Putamen (tissue), 1 donor: ENCODE measurements around the gene PCYT1A.
"Not testable (repeated sequence)": the region's sequence is repeated elsewhere in the genome, so short reads cannot be mapped to it uniquely, and the experiment has no call there.

ENCODE experiments used
- DNase-seq: peaks from one replicate; pipeline ENCODE4 v3.0.0-alpha.2; 2016; ENCODE audit warnings: low spot score

The PCYT1A gene

DNA sequence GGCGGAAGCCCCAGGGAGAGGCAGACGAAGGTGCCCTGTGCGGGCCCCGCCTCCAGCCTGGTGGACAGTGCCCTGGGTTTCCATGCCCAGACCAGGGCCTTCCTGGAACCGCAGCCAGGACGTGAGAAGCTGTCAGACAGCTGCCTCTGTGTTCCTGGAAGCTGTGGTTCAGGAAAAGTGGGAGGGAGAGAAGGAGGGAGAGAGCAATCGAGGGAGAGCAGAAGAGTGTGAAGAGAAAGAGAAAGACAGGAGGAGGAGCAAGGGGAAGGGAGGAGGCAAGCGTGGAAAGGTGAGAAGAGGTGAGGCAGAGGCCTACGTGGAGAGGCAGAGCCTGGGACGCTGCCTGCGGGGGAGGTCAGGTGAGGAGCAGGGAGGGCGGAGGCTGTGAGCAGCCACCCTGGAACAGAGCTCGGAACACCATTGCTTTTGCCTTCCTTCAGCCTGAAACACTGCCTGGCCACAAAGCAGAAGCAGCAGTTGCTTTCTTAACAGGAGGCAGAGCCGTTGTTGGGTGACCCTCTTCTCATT, 94.9 kb downstream of the PCYT1A start:
- peak; percentile 49 for DNase-seq

DNA sequence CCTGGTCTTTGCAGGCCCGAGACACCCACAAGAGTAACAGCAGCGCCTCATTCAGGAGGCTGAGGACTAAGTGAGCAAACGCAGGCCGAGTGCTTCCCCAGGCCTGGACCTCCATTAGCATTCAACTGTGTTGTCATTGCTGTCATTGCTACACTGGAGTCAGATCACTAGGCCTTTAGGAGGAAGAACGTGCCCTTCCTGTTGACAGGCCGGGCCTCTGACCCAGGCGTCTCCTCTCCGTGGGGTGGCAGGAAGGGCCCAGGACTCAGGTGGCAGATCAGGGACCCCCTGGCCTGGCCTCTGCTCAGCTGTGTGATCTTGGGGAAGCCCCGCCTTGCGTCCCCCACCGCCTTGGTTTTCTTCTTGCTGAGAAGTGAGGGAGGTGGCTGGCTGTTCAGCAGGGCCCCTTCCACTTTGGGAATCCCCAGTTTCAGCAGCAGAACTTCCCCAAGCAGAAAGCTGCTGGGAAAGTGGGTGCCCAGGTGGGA, 95.4 kb downstream of the PCYT1A start:
- DNase-seq = no peak

DNA sequence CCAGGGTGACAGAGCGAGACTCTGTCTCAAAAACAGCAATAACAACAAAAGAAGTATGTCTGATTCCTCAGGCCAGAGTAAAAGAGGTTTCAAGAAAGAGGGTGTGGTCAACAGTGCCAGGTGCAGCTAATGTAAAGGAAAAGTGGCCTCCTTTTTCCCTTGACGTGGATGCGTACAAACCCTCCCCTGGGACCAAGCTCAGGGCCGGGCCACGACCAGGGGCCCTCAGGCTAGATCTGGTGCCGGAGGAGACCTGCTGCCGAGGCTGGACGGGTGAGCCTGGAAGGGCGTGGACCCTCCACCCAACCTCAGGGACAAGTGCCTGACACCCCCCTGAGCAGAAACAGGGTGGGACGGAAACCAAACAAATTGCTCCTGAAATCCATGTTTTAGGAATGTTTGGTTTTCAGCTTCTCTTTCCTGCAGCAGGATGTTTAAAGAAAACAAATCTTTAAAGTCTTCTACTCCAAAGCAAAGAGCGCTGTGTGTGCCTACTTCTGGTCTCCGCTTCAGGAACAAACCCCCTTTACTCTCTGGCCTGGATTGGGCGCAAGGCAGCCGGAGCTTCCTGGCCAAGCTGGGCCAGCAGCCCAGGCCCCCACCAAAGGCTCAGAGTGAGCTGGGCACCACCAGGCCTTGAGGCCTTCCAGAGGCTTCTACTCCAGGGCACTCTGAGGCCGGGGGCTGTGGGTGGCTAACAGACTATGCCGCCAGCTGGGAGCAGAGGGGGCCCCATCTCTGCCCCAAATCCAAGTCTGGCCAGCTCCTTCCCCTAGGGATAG, 97.8 kb downstream of the PCYT1A start:
- peak; percentile 42 for DNase-seq

DNA sequence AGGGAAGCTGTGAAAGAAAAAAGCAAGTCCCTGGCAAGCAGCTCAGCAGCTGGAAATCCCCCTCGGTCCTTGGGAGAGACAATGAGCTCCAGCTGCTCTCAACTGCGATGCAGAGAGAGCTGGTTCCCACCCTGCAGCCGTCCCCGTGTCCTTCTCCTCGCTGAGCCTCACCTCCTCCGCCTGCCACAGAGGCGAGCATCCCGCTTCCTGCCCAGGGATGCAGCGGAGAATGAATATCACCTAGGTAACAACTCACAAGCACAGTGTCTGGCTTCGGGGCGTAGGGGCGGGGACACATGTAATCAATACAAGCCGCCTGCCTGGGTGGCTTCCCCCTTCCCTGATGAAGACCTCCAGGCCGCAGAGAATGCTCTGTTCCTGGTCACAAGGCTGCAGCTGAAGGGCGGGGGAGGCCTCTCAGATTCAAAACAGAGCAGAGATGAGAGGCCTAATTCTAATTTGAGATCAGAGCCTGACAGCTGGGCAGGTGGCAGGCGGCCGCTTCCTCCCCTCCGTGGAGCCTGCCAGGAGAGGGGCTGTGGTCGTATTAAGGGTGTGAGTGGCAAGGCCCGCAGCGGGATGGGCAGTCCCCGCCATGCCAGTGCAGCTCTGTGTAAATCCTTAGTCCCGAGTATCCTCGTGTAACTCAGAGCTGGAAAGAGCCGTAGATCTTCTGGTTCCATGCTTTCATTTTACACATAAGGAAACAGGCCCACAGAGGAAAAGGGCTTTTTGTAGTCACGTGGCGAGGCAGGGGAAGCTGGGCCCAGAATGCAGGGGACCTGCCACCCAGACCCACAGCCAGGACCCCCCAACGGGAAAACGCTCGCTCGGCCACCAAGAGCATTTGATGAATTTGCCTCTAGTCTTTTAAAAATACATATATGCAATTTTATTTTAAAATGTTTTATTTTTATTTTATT, 100.6 kb downstream of the PCYT1A start:
- DNase-seq = peak; percentile 20

DNA sequence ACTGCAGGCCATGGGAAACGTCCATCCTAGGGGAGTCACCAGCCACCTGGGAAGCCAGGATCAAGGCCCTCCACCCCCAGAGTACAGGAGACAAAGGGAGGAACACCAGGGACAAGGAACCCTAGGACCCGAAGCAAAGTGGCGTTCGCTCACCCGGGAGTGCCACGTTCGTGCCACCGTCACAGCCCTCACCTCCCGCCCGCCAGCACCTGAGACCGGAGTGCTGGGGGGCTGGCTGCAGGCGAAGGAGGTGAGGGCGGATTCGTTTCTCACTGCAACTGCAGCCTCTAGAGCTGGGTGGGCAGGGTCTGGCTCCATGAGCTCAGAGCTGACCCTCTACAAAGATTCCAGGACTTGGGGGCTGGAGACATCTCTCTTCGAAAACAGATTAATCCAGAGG, 102.6 kb downstream of the PCYT1A start:
- DNase-seq = no peak

DNA sequence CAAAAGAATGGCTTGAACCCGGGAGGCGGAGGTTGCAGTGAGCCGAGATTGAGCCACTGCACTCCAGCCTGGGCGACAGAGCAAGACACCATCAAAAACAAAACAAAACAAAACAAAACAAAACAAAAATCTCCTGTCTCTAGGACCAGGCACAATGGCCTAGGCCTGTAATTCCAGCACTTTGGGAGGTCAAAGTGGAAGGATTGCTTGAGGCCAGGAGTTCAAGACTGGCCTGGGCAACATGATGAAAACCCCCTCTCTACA, 103.4 kb downstream of the PCYT1A start:
- not testable (repeated sequence) for DNase-seq

DNA sequence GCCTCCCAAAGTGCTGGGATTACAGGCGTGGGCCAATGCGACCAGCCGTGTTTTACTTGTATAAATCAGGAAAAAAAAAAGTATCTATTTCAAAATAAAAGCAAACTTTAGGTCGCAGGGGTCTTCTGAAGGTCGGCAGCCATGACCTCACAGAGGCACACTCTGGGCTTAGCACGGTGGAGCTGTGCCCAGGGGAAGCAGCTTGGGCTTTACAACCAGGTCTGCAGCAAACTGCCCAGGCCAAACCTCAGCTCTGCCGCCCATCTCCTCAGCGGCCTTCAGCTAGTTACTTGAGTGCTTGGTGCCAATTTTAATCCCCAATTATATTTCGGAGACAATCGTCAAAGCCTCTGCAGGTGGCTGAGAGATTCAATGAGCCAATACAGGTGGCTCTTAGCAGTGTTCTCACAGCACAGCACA, 106.4 kb downstream of the PCYT1A start:
- no peak for DNase-seq

DNA sequence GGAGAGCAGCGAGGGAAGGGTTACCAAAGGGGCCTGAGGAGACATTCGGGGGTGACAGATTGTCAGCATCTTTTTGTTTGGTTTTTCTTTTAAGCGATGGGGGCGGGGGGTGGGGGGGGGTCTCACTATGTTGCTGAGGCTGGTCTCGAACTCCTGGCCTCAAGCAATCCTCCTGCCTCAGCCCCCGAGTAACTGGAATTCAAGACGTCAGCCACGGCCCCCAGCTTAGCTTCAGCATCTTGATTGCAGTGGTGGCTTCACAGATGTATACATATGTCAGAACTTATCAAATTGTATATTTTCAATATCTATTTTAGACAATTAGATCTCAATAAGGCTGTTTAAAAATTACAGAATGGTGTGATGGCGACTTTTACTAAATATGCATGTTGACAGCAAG, 107.2 kb downstream of the PCYT1A start:
- DNase-seq = no peak
